ENCODE measurements around the gene OSBPL5. TPM values are rescaled to one million over a fixed set of nuclear protein-coding genes. Genes with fewer than 3 reads are reported as not detected.

The OSBPL5 gene
- total and polyA plus RNA-seq, 2 donors from 2014 or later, result 8.5 to 63.0 TPM

GRCh38 chr11:3202305-3202704 is 37.2 kb upstream of the OSBPL5 start:
- FAIRE-seq (no peak), DNase-seq (no peak)
- Histone ChIP-seq H3K36me3 (ENCODE audit: control insufficient read depth in 2 of 3, insufficient read depth in 3 of 3, low read length in 3 of 3) (no peaks in the 10 kb centered on the region), H3K27ac (ENCODE audit: low read depth in 2 of 2, low read length in 2 of 2) (no peak overlapping the region), H3K4me1 (ENCODE audit: control insufficient read depth in 2 of 3, insufficient read depth in 2 of 3, low read depth in 1 of 3, low read length in 3 of 3) (peaks cover 0 to 5% (median 0%) of the 10 kb centered on the region in 3 donors), H3K4me3 (ENCODE audit: low read length in 3 of 3) (no peak overlapping the region), H3K9me3 (ENCODE audit: control insufficient read depth in 2 of 3, insufficient read depth in 1 of 3, low read length in 3 of 3) (no peaks in the 10 kb centered on the region), H3K27me3 (ENCODE audit: control insufficient read depth, insufficient read depth, low read length) (peaks cover 2% of the 10 kb centered on the region), H3K9ac (ENCODE audit: low read length in 3 of 3) (no peak overlapping the region)
- intact Hi-C loops (cut with DNase I), result no loop called here
- TF ChIP-seq CTCF (IDR thresholded peaks at IDR 0.05; ENCODE audit: borderline replicate concordance, extremely low read depth, insufficient read depth), result no peak

- TF ChIP-seq CTCF (IDR thresholded peaks at IDR 0.05; ENCODE audit: borderline replicate concordance, extremely low read depth, insufficient read depth), result no peak
- peak in 1 of 5 donors; percentile 59 for DNase-seq
- no peak for FAIRE-seq
- H3K9me3 ChIP-seq (ENCODE audit: control insufficient read depth in 2 of 3, insufficient read depth in 1 of 3, low read length in 3 of 3), result no peaks in the 10 kb centered on the region
- H3K27ac ChIP-seq (ENCODE audit: low read depth in 2 of 2, low read length in 2 of 2), result no peak overlapping the region
- intact Hi-C loops (cut with DNase I), result no loop called here
- H3K27me3 ChIP-seq (ENCODE audit: control insufficient read depth, insufficient read depth, low read length), result peaks cover 2% of the 10 kb centered on the region
- H3K4me3 ChIP-seq (ENCODE audit: low read length in 3 of 3), result no peak overlapping the region
- H3K4me1 ChIP-seq (ENCODE audit: control insufficient read depth in 2 of 3, insufficient read depth in 2 of 3, low read depth in 1 of 3, low read length in 3 of 3), result peaks cover 0 to 5% (median 0%) of the 10 kb centered on the region in 3 donors
- H3K9ac ChIP-seq (ENCODE audit: low read length in 3 of 3), result no peak overlapping the region
- no peaks in the 10 kb centered on the region for H3K36me3 ChIP-seq (ENCODE audit: control insufficient read depth in 2 of 3, insufficient read depth in 3 of 3, low read length in 3 of 3)
These were observed 36.6 kb upstream of the OSBPL5 start for GRCh38 chr11:3201677-3202181.

GRCh38 chr11:3201112-3201581 is 36.0 kb upstream of the OSBPL5 start:
- Histone ChIP-seq H3K4me3 (ENCODE audit: low read length in 3 of 3) (no peak overlapping the region), H3K27me3 (ENCODE audit: control insufficient read depth, insufficient read depth, low read length) (peaks cover 2% of the 10 kb centered on the region), H3K9me3 (ENCODE audit: control insufficient read depth in 2 of 3, insufficient read depth in 1 of 3, low read length in 3 of 3) (no peaks in the 10 kb centered on the region), H3K36me3 (ENCODE audit: control insufficient read depth in 2 of 3, insufficient read depth in 3 of 3, low read length in 3 of 3) (no peaks in the 10 kb centered on the region), H3K27ac (ENCODE audit: low read depth in 2 of 2, low read length in 2 of 2) (no peak overlapping the region), H3K4me1 (ENCODE audit: control insufficient read depth in 2 of 3, insufficient read depth in 2 of 3, low read depth in 1 of 3, low read length in 3 of 3) (peaks cover 0 to 5% (median 0%) of the 10 kb centered on the region in 3 donors), H3K9ac (ENCODE audit: low read length in 3 of 3) (no peak overlapping the region)
- intact Hi-C loops (cut with DNase I), result no loop called here
- DNase-seq (no peak), FAIRE-seq (no peak)
- no peak for TF ChIP-seq CTCF (IDR thresholded peaks at IDR 0.05; ENCODE audit: borderline replicate concordance, extremely low read depth, insufficient read depth)
